GM18858 (cell line): ENCODE measurements around the gene MBTPS2.
"Not testable (repeated sequence)": the region's sequence is repeated elsewhere in the genome, so short reads cannot be mapped to it uniquely, and the experiment has no call there.

ENCODE experiments used
- ATAC-seq: cut with Tn5 transposase; IDR thresholded peaks from one replicate; pipeline ENCODE4 v1.9.1; 2021; ENCODE audit not compliant: unreplicated experiment

MBTPS2 gene

DNA sequence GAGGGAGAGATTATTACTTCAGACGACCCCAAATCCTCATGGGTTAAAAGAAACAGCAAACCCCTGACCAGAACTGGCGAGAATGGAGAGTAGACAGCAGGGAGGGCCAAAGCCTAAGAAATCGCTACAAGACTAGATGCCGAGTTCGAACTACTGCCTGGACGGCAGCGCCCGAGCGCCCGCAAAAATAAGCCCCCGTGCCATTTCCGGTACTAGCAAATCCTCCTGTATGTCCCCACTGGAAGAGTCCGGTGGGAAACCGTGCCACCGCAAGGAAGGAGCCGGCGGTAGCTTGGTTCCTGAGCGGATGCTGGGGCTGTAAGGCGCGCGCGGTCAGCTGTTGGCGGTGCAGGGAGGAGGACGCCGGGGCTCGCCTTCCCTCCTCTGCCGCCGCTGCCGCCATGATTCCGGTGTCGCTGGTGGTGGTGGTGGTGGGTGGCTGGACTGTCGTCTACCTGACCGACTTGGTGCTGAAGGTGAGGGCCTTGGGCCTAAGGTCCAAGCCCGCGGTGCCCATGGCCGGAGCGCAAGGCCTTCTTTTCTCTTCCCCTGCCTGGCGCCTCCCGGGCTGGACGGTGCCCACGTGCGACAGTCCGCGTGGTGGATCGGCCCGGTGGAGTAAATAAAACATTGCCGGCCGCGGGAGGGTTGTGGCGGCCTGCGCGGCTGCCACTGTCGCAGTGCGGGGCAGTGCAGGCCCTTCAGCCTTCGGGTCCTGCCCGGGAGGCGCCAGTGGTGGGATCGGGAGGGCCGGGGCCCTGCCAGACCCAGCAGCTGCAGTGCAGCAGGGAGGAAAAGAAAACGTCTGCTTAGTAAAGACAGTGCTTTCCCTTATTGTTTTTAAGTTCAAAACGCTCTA, at the start of gene MBTPS2:
TSS of gene MBTPS2 (plus strand) at position 284 of the 859 bp plus-strand sequence. CDS start at position 402, 118 bp downstream.
- ATAC-seq: peak; percentile 80

GRCh38 chrX:21798677-21799219, 40.7 kb upstream of the MBTPS2 start:
- ATAC-seq: peak; percentile 77

- no peak for ATAC-seq
Observed at GRCh38 chrX:21799767-21800166, 39.6 kb upstream of the MBTPS2 start.

GRCh38 chrX:21800344-21800770, 39.1 kb upstream of the MBTPS2 start:
- no peak for ATAC-seq

DNA sequence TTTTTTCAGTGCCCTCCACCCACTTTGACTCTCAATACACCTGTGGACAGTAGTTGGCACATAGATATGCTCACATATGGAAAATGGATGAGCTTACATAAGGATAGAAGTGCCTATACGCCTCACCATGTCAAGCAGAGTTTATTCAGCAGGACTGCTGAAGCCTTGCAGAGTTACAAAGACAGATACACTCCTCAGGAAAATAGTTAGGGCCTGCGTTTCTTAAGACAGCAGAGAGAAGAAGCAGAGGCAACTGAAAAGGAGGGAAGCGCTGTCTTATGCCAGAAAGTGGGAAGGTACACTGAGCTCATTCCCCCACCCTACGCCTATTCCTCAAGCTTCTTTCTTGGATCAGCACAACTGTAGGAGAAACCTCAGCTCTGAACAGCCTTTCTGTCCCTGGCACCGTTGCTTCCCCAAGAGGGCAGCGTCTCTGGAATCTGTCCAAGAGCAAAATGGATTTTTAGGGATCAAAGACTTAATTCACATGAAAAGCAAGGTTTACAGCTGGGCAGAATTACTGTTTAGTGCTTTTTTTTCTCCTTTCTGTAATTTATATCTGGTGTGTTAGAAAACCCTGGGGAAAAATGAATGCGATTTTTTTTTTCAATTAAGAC, 37.3 kb upstream of the MBTPS2 start:
- no peak for ATAC-seq

- ATAC-seq: no peak
Observed at GRCh38 chrX:21802839-21803238, 36.6 kb upstream of the MBTPS2 start.

DNA sequence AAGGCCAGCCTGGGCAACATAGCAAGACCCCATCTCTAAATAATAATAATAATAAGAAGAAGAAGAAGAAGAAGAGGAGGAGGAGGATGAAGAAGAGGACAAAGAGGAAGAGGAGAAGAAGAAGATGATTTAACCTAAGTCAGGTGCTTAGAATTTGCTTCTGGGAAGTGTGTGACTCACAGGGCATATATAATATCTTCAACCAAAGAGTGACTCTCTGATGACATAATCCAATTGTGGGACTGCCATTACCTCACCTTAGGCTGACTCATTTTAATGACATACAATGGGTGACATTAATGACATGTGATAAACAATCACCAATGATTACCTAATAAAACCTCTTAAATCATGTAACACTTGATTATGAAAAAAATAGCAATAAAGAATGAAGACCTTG, 32.7 kb upstream of the MBTPS2 start:
- no peak for ATAC-seq

DNA sequence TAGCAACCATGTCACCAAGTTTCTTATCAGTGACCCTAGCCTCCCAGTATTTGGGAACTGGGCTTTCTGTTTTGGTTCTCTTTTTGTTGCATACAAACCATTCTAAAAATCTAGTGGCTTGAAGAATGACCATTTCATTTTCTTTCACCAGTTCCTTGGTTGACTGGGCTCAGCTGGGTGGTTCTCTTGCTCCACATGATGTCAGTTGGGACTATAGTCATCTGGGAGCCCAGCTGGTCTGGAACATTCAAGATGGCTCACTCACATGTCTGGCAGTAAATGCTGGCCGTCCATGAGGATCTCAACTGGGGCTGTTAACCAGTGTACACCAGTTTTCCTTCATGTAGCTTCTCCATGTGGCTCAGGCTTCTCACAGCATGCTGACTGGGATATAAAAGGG, 27.6 kb upstream of the MBTPS2 start:
- no peak for ATAC-seq

GRCh38 chrX:21812628-21813027, 26.8 kb upstream of the MBTPS2 start:
- ATAC-seq: no peak

DNA sequence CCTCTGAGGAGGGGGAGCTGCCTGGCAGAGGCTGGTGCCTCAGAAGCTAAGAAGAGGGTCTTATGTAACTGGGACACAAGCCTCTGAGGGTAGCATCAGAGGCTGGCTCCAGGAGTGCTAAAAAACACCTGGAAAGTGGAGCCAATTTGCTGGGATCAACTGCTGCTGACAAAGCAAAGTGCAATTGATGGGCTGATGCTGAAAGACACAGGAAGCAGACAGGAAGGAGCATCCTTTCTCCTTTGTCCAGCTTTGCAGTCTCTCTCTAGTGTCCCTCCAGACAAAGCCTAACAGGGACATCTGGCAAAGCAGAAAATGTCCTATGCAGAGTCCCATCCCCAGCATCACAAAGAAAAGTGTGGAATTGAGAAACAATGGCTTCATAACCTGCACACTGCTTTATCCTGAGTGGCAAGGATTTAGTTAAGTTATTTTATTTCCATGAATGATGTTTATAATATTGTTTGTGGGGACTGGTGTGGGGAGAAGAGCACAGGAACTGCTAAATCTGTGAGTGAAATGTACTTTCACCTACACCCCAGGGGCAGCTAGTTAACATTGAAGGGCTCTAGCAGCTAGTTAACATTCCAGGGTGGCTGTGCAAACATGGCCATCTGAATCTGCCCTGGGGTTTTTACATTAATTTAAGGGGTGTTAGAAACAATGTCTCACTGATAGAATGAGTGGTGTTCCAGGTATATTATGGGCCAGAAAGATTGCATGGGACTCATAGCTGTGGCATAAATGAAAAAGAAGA, 25.6 kb upstream of the MBTPS2 start:
- ATAC-seq: no peak

- no peak for ATAC-seq
Observed at GRCh38 chrX:21816136-21816535, 23.3 kb upstream of the MBTPS2 start.

DNA sequence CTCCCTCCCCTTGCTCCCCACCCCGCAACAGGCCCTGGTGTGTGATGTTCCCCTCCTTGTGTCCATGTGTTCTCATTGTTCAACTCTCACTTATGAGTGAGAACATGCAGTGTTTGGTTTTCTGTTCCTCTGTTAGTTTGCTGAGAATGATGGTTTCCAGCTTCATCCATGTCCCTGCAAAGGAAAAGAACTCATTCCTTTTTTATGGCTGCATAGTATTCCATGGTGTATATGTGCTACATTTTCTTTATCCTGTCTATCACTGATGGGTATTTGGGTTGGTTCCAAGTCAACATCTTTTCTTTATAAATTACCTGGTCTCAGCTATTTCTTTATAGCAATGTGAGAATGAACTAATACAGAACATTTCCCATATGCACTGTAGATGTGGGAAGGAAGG, 19.2 kb upstream of the MBTPS2 start:
- not testable (repeated sequence) for ATAC-seq

DNA sequence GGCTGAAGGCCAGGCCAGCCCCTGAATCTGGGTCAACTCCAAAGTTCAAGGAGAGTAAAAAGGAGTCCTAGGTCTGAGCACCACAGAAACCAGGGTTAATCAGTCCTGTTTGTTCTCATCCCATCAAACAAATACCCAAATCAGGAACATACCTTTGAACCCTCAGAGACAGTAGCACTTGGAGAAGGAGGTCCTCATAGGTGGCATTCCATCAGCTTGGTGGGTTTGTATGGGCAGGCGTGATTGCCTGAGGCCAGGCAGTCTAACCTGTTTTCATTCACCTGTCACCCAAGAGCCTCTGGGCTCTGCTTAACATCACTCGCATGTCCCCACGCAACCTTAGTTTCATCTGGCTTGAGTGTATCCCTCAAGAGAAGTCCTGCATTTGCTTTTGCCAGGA, 17.5 kb upstream of the MBTPS2 start:
- ATAC-seq: no peak

DNA sequence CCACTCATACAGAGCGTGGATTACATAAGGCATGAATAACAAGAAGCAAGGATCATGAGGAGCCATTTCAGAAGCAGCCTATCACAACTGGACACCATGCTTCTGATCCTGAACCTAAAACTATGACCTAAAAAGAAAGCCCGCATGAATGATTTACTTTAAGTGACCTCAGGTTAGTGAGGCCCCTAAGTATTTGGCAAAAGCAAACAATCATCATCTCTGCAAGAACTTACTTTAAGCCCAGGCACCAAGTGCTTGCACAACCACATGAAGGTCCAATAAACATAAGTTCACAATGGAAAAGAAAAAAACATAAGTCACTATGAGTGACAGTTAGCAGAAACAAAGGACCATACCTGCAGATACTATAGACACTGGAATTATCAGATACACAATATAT, 7.9 kb upstream of the MBTPS2 start:
- ATAC-seq: no peak

GRCh38 chrX:21837056-21837455, 2.4 kb upstream of the MBTPS2 start:
- ATAC-seq: no peak

- ATAC-seq: peak; percentile 13
Observed at GRCh38 chrX:21838937-21839333, 482 bp upstream of the MBTPS2 start.

GRCh38 chrX:21840193-21840545, 752 bp downstream of the MBTPS2 start:
- ATAC-seq: peak; percentile 19

DNA sequence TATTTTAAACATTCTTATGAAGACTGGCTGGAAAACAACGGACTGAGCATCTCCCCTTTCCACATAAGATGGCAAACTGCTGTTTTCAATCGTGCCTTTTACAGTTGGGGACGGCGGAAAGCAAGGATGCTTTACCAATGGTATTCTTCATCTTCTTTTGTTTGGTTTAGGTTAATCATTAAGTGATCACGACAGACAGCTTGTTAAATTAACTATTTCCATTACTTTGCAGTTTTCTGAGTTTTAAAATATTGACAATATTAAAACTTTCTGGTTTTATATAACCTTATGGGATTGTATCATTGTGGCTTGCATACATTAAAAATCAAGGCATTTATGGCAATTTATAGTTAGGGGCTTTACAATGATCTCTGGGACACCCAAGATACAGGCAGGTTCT, 3.8 kb downstream of the MBTPS2 start:
- ATAC-seq: no peak

GRCh38 chrX:21845096-21845495, 5.7 kb downstream of the MBTPS2 start:
- no peak for ATAC-seq

- ATAC-seq: no peak
Observed at GRCh38 chrX:21847342-21847741, 7.9 kb downstream of the MBTPS2 start.

- no peak for ATAC-seq
Observed at GRCh38 chrX:21853578-21853977, 14.2 kb downstream of the MBTPS2 start.
